CD4-positive, alpha-beta T cell treated with Interleukin-10 for 1 hour (primary cell): ENCODE data around the gene PDE4A.

ENCODE experiments used
- DNase-seq: peaks from one replicate; pipeline ENCODE4 v3.0.0-alpha.2; 2020

Gene PDE4A

DNA sequence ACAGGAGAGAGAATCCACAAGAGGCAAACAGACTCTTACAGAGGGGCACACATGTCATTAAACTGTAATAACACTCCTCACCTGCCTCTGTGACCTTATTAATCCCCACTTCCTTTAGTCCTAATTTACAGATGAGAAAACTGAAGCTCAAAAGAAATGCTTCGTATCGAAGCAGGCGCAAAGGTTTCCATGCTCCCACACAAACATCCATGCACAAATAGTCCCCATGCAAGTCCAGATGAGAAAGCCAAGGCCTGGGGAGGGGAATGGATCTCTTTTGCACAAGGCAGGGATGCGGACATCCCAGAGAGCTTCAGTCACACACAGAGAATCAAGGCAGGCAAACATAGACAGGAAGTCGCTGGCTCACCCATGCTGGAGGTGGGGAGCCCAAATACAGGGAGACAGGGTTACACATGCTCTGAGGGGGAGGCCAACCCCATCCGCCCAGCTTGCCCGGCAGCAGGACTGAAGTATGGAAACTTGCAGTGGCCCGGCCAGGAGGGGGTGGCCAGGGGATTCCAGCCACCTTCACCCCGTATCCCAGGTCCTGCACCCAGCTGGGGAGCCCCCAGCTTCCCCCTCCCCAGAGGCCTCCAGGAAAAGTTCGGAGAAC lies 96.4 kb downstream of the PDE4A start:
- peak; percentile 21 for DNase-seq

DNA sequence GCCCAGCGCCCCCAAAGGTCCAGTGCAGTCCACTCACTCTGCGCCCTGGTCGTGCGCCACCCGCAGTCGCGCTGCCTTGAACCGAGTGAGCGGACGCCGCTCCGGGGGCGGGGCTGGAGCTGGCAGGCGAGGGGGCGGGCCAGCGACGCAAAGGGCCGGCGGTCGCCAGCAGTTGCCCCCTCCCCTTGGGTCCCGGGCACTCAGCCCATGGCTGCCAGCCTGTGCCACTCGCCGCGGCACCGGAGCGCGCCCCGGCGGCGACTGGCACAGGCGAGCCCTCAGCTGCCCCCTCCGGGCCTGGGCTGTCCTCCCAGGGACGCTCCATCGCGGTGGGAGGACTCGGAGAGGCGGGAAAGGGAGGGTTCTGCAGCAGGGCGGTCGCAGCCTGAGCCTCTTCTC lies 97.0 kb downstream of the PDE4A start, which contains the start of gene S1PR5:
TSS of gene S1PR5 (minus strand) at position 87 of the 399 bp plus-strand sequence. CDS start 2,436 bp downstream, outside the sequence.
- DNase-seq, result peak; percentile 34

DNA sequence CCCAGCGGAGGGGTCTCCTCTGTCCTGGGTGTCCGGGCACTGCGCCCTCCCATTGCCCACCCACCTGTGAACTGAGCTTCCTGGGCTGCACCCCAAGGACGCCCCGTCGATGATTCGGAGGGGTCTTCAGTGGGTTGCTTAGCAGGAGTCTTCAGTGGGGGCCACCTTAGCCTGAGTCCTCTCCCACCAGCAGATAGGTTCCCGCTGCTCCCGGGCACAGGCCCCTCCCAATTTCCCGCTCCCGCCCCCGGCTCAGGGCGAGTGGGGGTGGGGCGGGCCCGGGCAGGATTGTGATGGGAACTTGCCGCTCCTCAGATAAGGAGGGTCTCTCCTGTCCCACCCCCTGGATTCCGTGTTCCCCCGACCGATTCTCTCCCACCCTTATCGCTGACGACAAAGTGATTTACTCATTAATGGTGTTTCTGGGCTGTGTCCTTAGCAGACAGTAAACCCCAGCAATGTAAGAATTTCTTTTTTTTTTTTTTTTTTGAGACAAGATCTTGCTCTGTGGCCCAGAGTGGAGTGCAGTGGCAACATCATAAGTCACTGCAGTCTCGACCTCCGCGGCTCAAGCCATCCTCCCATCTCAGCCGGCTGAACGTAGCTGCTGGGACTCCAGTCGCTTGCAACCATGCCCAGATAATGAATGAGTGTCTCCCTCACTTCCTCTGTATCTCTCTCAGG lies 97.6 kb downstream of the PDE4A start:
- DNase-seq, result peak; percentile 32

DNA sequence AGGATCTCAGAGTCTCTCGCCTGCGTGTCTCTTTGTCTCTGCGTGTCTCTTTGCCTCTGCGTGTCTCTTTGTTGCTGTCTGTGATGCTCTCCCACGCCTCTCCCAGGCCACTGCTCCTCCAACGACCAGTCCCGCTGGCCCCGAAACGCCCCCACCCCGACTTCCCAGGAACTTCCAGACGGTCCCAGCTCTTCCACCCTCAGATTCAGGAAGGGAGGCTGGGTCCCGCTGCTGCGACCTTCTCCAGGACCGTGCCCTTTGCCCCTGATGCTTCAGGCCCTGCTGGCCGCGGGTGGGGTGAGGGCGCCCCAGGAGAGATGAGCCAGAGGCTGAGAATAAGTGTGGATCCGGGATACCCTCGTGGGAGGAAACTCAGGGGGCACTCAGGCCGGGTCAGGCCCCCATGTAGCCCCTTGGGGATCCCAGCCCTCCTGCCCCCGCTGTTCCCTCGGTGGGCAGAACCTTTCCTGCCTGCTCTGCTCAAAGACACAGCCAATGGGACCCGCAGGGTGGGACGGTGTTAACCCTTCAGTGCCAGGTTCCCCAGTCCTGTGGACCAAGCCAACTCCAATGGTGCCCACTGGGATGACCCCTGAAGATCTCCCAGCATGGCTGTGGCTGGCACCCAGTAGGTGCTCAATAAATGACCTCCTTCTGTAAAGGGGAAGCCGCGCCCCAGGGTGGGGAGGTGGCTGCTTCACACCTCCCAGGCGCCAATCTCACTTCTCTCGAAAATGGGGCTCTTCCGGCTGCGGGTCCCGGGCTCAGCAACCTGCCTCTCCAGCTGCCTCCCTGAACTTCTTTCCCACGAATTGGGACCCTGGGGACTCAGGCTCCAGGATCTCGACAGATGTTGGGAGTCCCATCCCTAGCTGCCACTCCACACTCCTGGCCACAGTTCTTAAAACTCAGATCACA lies 98.4 kb downstream of the PDE4A start:
- peak; percentile 47 for DNase-seq
